ENCODE data around the gene BIRC7.
"Not testable (repeated sequence)": the region's sequence is repeated elsewhere in the genome, so short reads cannot be mapped to it uniquely, and the experiment has no call there.

BIRC7 gene

DNA sequence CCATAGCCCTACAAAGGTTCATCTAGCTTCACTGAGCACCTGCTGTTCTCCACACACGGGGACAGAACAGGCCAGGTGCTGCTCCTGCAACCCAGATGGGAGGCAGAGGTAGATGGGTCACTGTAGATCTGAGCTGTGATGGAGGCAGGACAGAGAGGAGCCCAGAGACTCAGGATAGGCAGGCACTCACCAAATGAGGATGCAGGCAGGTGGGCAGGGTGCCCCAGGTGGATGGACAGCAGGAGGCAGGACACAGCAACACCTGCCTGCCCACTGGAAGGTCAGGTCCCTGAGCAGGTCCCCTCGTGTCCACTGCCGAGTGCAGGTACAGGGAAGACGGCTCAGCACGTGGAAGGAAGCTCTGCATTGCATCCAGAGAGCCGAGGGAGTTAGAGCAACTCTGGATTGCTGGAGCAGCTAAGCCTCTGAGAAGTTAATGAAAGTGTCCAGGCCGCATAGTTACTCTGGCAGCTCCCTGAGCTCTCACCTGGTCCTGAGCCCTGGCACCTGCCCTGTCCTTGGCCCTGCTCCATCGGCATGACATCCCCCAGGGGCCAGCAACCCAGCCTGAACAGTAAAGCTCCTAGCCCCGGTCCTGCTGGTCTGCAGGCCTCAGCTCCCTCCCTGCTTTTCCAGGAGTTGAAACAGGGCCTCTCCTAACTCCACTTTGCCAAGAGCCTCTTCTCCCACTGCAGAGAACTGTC is 14.9 kb upstream of the BIRC7 start:
- TF ChIP-seq ZFX (IDR thresholded peaks at IDR 0.05) = no peak
- no peak for TF ChIP-seq CTCF (conservative IDR thresholded peaks at IDR 0.05)
- H3K27ac ChIP-seq = no peak overlapping the region

GRCh38 chr20:63221400-63222053 is 14.2 kb upstream of the BIRC7 start:
- H3K27ac ChIP-seq = not testable (repeated sequence)

- TF ChIP-seq ZFX (IDR thresholded peaks at IDR 0.05) (no peak), CTCF (conservative IDR thresholded peaks at IDR 0.05) (no peak)
- H3K27ac ChIP-seq = no peak overlapping the region
Measured at GRCh38 chr20:63222541-63222940, 13.2 kb upstream of the BIRC7 start.

- TF ChIP-seq CTCF (conservative IDR thresholded peaks at IDR 0.05) (peak; percentile 91), ZFX (IDR thresholded peaks at IDR 0.05) (no peak)
- no peak overlapping the region for H3K27ac ChIP-seq
Measured at GRCh38 chr20:63223121-63223825, 12.4 kb upstream of the BIRC7 start.

DNA sequence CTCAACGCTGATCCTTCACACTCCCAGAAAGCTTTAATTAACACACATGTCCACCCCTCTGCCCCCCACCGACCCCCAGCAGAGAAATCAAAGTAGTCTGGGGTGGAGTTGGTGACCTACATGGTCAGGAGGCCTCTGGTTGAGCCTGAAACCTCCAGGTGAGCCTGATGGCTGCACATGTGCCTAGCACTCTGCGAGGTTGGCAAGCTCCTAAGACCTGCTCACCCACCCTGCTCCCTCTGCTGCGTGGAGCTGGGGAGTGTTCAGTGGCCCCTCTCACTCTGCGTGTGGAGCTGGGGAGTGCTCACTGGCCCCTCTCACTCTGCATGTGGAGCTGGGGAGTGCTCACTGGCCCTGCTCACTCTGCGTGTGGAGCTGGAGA is 11.9 kb upstream of the BIRC7 start:
- TF ChIP-seq ZFX (IDR thresholded peaks at IDR 0.05) (no peak), CTCF (conservative IDR thresholded peaks at IDR 0.05) (no peak)
- H3K27ac ChIP-seq = no peak overlapping the region

- TF ChIP-seq CTCF (conservative IDR thresholded peaks at IDR 0.05) (peak; percentile 20), ZFX (IDR thresholded peaks at IDR 0.05) (no peak)
- H3K27ac ChIP-seq = no peak overlapping the region
Measured at GRCh38 chr20:63224412-63225081, 11.2 kb upstream of the BIRC7 start.

DNA sequence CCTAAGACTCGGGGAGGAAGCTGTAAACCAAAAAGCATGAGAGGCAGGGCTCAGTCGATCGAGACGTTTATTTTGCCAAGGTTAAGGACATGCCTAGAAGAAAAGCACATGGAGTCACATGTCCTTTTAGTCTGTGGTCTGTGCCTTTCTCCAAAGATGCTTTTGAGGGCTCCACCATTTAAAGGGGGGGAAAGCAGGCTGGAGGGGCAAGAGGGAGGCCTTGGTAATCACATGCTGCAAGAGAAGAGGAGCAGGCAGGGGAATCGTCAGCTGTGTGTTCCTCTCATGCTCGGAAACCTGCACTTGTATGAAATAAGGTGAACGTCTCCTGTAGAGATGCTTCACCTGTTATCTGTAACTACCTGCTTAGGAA is 10.6 kb upstream of the BIRC7 start:
- TF ChIP-seq ZFX (IDR thresholded peaks at IDR 0.05) (no peak), CTCF (conservative IDR thresholded peaks at IDR 0.05) (no peak)

More for the DNA sequence above, 10.6 kb upstream of the BIRC7 start:
- no peak overlapping the region for H3K27ac ChIP-seq
